ENCODE results near the gene ZNF460.

- no peak for TF ChIP-seq POLR2A (IDR thresholded peaks at IDR 0.05)
- TF ChIP-seq CTCF (IDR thresholded peaks at IDR 0.05): no peak
Measured at GRCh38 chr19:57319869-57320179, 39.5 kb downstream of the ZNF460 start.
